Lower leg skin (tissue), 3 donors: ENCODE results near the gene LRIG3.

Experiments used
- CTCF ChIP-seq, 3 donors: fragments of 450-650 bp; IDR thresholded peaks; one replicate each; pipeline ENCODE4 v1.5.1; 2016; ENCODE audit warnings: antibody characterized with exemption in 3 of 3, mild to moderate bottlenecking in 3 of 3, moderate library complexity in 2 of 3
- POLR2A ChIP-seq, 2 donors: fragments of 450-650 bp; IDR thresholded peaks; one replicate each; pipeline ENCODE4 v1.6.1; 2016 to 2017; ENCODE audit warnings: antibody characterized with exemption in 2 of 2, mild to moderate bottlenecking in 1 of 2, moderate library complexity in 1 of 2

GRCh38 chr12:58832920-58833319 is 87.4 kb downstream of the LRIG3 start:
- TF ChIP-seq CTCF (IDR thresholded peaks at IDR 0.05) (no peak), POLR2A (IDR thresholded peaks at IDR 0.05) (no peak)
